Measurements from ENCODE around the gene CAPN9. TPM values are rescaled to one million over a fixed set of nuclear protein-coding genes. Genes with fewer than 3 reads are reported as not detected.

Gene CAPN9
- total RNA-seq, 2 donors from 2014 or later: not detected

GRCh38 chr1:230825761-230826160 is 78.6 kb downstream of the CAPN9 start:
- DNase-seq (no peak), ATAC-seq (no peak)
- Mint-ChIP-seq H3K27me3 (peaks cover 32% of the 10 kb centered on the region), H3K4me3 (no peak overlapping the region), H3K27ac (no peak overlapping the region), H3K36me3 (ENCODE audit: low read depth) (peaks cover 4% of the 10 kb centered on the region), H3K4me1 (peaks cover 4% of the 10 kb centered on the region)
- H3K9me3 ChIP-seq (ENCODE audit: control insufficient read depth, low read length, poor library complexity, severe bottlenecking): no peaks in the 10 kb centered on the region

DNA sequence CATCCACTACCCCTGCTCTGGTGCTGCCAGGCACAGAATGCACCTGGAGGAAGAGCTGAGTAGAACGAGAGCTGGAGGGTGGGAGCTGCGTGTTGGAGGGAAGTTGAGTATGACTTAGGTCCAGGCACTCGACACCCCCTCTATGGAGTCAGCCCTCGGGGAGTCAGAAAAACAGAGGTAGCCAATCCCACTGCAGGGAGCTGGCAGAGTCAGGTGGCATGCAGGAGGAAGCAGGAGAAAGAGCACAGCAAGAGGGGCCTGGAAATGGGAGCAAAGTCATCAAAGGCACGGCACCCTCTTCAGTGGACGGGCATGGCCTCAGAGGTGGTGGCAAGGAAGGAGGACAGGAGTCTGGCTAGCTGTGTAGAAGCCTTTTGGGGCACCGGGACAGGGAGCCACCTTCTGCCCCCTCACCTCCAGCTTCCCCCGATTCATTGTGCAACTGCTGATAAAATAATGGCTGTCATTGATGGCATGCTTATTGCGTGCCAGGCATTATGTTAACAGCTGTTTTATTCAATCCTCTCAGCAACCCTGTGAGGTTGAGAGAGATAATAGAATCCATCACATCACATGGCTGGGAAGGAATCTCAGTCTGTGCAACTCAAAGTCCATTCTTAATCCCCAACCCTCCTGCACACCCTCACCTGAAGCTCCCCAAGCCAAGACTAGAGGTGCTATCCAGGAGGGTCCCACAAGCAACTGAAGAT is 79.1 kb downstream of the CAPN9 start:
- peaks cover under 1% of the 10 kb centered on the region for H3K36me3 Mint-ChIP-seq (ENCODE audit: low read depth)
- ATAC-seq (no peak), DNase-seq (no peak)
- no peak overlapping the region for H3K4me3 Mint-ChIP-seq
- H3K27ac Mint-ChIP-seq: no peak overlapping the region
- H3K9me3 ChIP-seq (ENCODE audit: control insufficient read depth, low read length, poor library complexity, severe bottlenecking): no peaks in the 10 kb centered on the region
- peaks cover 26% of the 10 kb centered on the region for H3K27me3 Mint-ChIP-seq
- peaks cover 3% of the 10 kb centered on the region for H3K4me1 Mint-ChIP-seq

DNA sequence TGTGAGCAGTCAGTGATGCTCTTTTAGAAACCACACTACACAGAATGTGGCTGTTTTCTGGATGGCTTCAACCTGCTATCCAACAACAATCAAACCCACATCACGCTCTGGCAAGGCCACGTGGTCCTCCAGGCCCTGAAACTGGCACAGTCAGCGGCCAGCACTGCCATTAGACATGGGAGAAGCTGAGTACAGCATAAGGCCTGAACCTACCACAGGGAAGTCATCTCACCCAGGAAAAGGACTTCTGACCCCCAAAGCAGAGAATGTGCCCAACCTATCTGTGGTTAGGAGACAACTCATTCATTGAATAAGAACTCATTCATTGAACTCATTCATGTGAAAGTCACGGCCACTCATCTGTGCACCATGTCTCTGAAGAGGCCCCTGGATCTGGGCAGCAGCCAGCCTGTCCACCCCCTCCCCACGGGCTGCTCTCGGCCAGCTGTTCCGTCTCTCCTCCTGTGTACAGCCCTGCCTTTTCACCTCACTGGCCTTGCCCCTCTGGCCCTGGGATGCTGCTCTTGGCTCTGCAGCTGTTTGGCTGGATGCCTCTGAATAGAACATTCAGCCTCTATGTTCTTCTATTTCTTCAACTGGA is 80.0 kb downstream of the CAPN9 start:
- no peaks in the 10 kb centered on the region for H3K9me3 ChIP-seq (ENCODE audit: control insufficient read depth, low read length, poor library complexity, severe bottlenecking)
- Mint-ChIP-seq H3K4me1 (no peaks in the 10 kb centered on the region), H3K4me3 (no peak overlapping the region), H3K27me3 (peaks cover 18% of the 10 kb centered on the region), H3K27ac (no peak overlapping the region), H3K36me3 (ENCODE audit: low read depth) (no peaks in the 10 kb centered on the region)
- DNase-seq (no peak), ATAC-seq (no peak)

DNA sequence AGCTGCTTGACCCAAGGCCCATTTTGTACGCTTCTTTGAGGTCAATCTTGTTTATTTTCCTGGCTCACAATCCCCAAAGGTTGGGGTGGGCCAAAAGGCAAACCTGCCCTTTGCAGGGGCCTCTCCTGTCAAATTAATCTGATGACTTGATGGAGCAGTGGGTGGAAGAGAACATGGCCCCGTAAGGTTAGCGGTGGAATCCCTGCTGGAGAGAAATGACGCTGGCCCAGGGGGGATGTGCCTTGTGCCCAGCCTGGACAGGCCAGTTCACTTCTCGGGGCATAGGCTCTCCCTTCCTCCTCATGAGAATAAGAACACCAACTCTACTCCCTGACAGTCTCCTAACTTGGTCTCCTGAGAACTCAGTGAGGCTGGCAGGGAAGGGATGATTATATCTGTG is 80.6 kb downstream of the CAPN9 start:
- Mint-ChIP-seq H3K27ac (no peak overlapping the region), H3K4me1 (no peaks in the 10 kb centered on the region), H3K4me3 (no peak overlapping the region), H3K36me3 (ENCODE audit: low read depth) (no peaks in the 10 kb centered on the region), H3K27me3 (peaks cover 18% of the 10 kb centered on the region)
- no peak for ATAC-seq
- no peaks in the 10 kb centered on the region for H3K9me3 ChIP-seq (ENCODE audit: control insufficient read depth, low read length, poor library complexity, severe bottlenecking)
- no peak for DNase-seq

DNA sequence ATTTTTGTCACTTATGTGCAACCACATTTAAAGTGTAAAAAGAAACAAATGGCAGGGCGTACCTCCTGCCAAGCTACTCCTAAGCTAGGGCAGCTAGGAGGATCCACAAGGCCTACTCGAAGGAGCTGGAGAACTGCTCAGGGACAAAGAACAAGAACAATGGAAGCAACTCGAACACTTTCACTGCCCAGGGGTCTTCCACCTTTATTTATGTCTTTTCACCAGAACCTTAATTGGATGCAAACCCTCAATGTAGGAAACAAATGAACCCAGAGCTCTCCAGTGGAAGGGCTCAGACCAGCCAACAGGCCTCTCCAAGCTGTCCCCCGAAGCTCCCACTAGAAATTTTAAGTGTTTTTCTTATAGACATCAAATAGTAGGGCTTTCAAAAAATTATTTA is 81.2 kb downstream of the CAPN9 start:
- Mint-ChIP-seq H3K27me3 (peaks cover 18% of the 10 kb centered on the region), H3K4me1 (no peaks in the 10 kb centered on the region)

DNA sequence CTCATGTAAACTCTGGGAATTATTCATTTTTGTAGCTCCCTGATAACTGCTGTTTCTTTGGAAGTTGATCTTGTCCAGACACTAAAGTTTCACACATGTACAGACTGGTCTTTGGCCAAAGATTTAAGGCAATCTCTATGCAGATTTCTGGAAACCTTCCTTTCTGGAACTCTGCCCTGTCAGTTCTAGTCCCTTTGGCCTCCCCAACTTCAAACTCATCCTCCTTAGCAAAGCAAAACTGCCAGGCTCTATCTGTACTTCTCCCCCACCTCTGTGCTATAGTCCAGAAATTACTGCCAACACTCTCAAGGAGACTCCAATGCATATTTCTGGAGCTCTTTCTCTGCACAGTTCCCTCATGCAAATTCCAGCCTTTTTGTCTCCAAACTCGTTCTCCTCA is 84.6 kb downstream of the CAPN9 start:
- Mint-ChIP-seq H3K4me3 (no peak overlapping the region), H3K27ac (no peak overlapping the region), H3K27me3 (peaks cover 16% of the 10 kb centered on the region), H3K4me1 (no peaks in the 10 kb centered on the region), H3K36me3 (ENCODE audit: low read depth) (no peaks in the 10 kb centered on the region)
- no peak for ATAC-seq
- DNase-seq: no peak
- H3K9me3 ChIP-seq (ENCODE audit: control insufficient read depth, low read length, poor library complexity, severe bottlenecking): no peaks in the 10 kb centered on the region

More for the DNA sequence above, 81.2 kb downstream of the CAPN9 start:
- DNase-seq (no peak), ATAC-seq (no peak)
- H3K9me3 ChIP-seq (ENCODE audit: control insufficient read depth, low read length, poor library complexity, severe bottlenecking): no peaks in the 10 kb centered on the region
- no peak overlapping the region for H3K4me3 Mint-ChIP-seq
- no peak overlapping the region for H3K27ac Mint-ChIP-seq
- no peaks in the 10 kb centered on the region for H3K36me3 Mint-ChIP-seq (ENCODE audit: low read depth)

GRCh38 chr1:230832476-230832875 is 85.3 kb downstream of the CAPN9 start:
- DNase-seq (no peak), ATAC-seq (no peak)
- H3K27ac Mint-ChIP-seq: no peak overlapping the region
- no peaks in the 10 kb centered on the region for H3K9me3 ChIP-seq (ENCODE audit: control insufficient read depth, low read length, poor library complexity, severe bottlenecking)
- H3K36me3 Mint-ChIP-seq (ENCODE audit: low read depth): no peaks in the 10 kb centered on the region
- peaks cover 16% of the 10 kb centered on the region for H3K27me3 Mint-ChIP-seq
- H3K4me1 Mint-ChIP-seq: no peaks in the 10 kb centered on the region
- H3K4me3 Mint-ChIP-seq: no peak overlapping the region

DNA sequence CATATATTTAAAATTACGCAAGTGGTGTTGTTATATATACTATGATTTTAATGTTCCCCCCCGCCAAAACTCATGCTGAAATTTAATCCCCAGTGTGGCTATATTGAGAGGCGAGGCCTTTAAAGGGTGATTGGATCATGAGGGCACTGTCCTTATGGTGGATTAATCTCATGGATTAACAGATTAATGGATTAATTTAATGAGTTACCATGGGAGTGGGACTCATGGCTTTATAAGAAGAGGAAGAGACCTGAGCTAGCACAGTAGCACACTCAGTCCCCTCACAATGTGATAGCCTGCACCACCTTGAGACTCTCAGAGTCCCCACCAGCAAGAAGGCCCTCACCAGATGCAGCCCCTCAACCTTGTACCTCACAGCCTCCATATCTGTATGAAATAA is 86.3 kb downstream of the CAPN9 start:
- ATAC-seq (no peak), DNase-seq (no peak)
- Mint-ChIP-seq H3K36me3 (ENCODE audit: low read depth) (peaks cover 2% of the 10 kb centered on the region), H3K4me1 (no peaks in the 10 kb centered on the region), H3K4me3 (no peak overlapping the region), H3K27ac (no peak overlapping the region), H3K27me3 (peaks cover 10% of the 10 kb centered on the region)
- H3K9me3 ChIP-seq (ENCODE audit: control insufficient read depth, low read length, poor library complexity, severe bottlenecking): no peaks in the 10 kb centered on the region

DNA sequence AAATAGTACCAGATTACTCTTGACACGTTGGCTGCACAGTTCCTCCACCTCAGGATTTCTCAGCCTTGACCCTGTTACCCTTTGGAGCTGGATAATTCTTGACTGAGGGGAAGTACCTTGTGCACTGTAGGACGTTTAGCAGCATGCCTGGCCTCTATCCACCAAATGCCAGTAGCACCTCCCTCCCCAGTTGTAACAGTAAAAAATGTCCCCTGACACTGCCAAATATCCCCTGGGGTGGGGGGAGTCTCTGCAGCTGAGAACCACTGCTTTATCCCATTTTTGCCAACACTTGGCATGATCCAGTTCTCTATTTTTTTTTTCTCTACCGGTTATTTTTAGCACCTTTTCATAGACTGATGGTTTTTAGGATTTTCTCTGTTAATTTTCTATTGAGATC is 87.1 kb downstream of the CAPN9 start:
- ATAC-seq: no peak
- no peak for DNase-seq
- Mint-ChIP-seq H3K4me1 (no peaks in the 10 kb centered on the region), H3K4me3 (no peak overlapping the region), H3K27ac (no peak overlapping the region), H3K27me3 (peaks cover 10% of the 10 kb centered on the region), H3K36me3 (ENCODE audit: low read depth) (peaks cover 2% of the 10 kb centered on the region)
- H3K9me3 ChIP-seq (ENCODE audit: control insufficient read depth, low read length, poor library complexity, severe bottlenecking): no peaks in the 10 kb centered on the region

GRCh38 chr1:230836347-230836746 is 89.2 kb downstream of the CAPN9 start:
- Mint-ChIP-seq H3K36me3 (ENCODE audit: low read depth) (peaks cover 7% of the 10 kb centered on the region), H3K4me1 (no peaks in the 10 kb centered on the region), H3K27me3 (peaks cover 10% of the 10 kb centered on the region), H3K4me3 (no peak overlapping the region), H3K27ac (no peak overlapping the region)
- ATAC-seq (no peak), DNase-seq (no peak)
- H3K9me3 ChIP-seq (ENCODE audit: control insufficient read depth, low read length, poor library complexity, severe bottlenecking): no peaks in the 10 kb centered on the region

DNA sequence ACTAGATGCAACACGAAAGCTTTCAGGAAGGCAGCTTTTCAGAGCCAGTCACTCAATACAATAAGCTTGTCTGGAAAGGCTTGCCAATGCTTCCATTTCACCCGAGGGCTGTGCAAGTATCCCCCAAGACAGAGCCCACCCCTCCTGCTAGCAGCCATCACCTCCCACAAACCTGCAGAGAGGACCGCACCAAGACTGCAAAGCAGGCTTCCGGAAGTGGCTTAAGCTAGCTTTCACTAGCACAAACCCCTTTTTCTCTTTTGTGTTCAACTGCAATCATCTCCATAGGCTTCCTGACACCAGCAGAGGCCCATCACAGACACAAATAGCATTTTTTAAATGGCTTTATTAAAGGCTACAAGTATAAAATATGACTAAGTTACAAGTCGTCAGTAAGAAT is 89.6 kb downstream of the CAPN9 start:
- no peaks in the 10 kb centered on the region for H3K9me3 ChIP-seq (ENCODE audit: control insufficient read depth, low read length, poor library complexity, severe bottlenecking)
- Mint-ChIP-seq H3K36me3 (ENCODE audit: low read depth) (peaks cover 8% of the 10 kb centered on the region), H3K27me3 (peaks cover 10% of the 10 kb centered on the region), H3K4me3 (no peak overlapping the region), H3K27ac (no peak overlapping the region), H3K4me1 (no peaks in the 10 kb centered on the region)
- ATAC-seq: no peak
- no peak for DNase-seq

GRCh38 chr1:230839173-230839572 is 92.0 kb downstream of the CAPN9 start:
- ATAC-seq (no peak), DNase-seq (no peak)
- Mint-ChIP-seq H3K27me3 (peaks cover 10% of the 10 kb centered on the region), H3K4me1 (no peaks in the 10 kb centered on the region), H3K36me3 (ENCODE audit: low read depth) (peaks cover 8% of the 10 kb centered on the region), H3K4me3 (no peak overlapping the region), H3K27ac (no peak overlapping the region)
- no peaks in the 10 kb centered on the region for H3K9me3 ChIP-seq (ENCODE audit: control insufficient read depth, low read length, poor library complexity, severe bottlenecking)

DNA sequence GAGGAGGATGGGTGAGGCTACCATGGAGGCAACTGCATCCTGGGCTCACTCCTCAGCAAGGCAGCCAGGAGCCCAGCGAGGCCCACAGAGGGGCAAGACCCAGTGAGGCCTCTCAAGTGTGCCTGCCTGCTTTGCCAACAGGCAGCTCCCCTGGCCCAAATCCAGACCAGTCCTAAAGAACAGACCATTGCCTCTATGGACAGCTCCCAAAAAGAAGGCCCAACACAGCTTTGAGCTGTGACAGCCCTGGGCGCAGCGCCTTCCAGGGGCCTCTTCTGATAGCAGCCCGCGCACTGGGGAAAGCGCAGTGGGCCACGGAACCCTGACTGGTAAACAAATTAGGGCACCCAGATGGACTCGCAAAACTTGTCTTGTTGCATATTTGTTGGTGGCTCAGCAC is 95.6 kb downstream of the CAPN9 start:
- DNase-seq: no peak
- no peaks in the 10 kb centered on the region for H3K27me3 Mint-ChIP-seq
- ATAC-seq: no peak
- H3K36me3 Mint-ChIP-seq (ENCODE audit: low read depth): peaks cover 8% of the 10 kb centered on the region
- H3K27ac Mint-ChIP-seq: no peak overlapping the region
- no peaks in the 10 kb centered on the region for H3K9me3 ChIP-seq (ENCODE audit: control insufficient read depth, low read length, poor library complexity, severe bottlenecking)
- no peaks in the 10 kb centered on the region for H3K4me1 Mint-ChIP-seq
- no peak overlapping the region for H3K4me3 Mint-ChIP-seq

Data from T-helper 17 cell (primary cell).